ENCODE data around the gene PRR5. TPM values are rescaled to one million over a fixed set of nuclear protein-coding genes. Genes with fewer than 3 reads are reported as not detected.

The PRR5 gene
- total and polyA plus RNA-seq, 10 donors = 31.3 to 85.6 (median 76.7) TPM

- H3K4me3 ChIP-seq = no peak overlapping the region
- peak; percentile 94 for DNase-seq
- intact Hi-C loops (cut with DNase I; ENCODE audit: low total_unique reads) = loop anchor here (2.0 kb wide), 1 partner anchor 39 kb away; no protein-coding TSS in a partner anchor
- H3K36me3 ChIP-seq = peaks cover 0 to 44% (median 2%) of the 10 kb centered on the region in 6 donors
- peaks cover 0 to 48% (median 21%) of the 10 kb centered on the region in 6 donors for H3K4me1 ChIP-seq
- H3K27me3 ChIP-seq (replicated peaks in 1 of 7) = no peaks in the 10 kb centered on the region
- 43 to 67% (median 52%) methylated on average over 9 to 28 of the region's 28 CpGs for WGBS, 5 donors
- TF ChIP-seq CTCF (IDR thresholded peaks at IDR 0.05 in 8 of 11, conservative IDR thresholded peaks at IDR 0.05 in 3 of 11) (peak; percentile 94 to 99 (median 98)), POLR2AphosphoS5 (IDR thresholded peaks at IDR 0.05) (peak; percentile 44 to 77 (median 66)), POLR2A (IDR thresholded peaks at IDR 0.05) (no peak)
- no peaks in the 10 kb centered on the region for H3K9me3 ChIP-seq
- peak overlapping the region in 3 of 8 donors; percentile 2 to 30 (median 3) for H3K27ac ChIP-seq
These were observed 33.8 kb downstream of the PRR5 start for GRCh38 chr22:44735518-44736428.

- Histone ChIP-seq H3K36me3 (peaks cover 0 to 33% (median 2%) of the 10 kb centered on the region in 6 donors), H3K9me3 (no peaks in the 10 kb centered on the region), H3K27ac (no peak overlapping the region), H3K27me3 (replicated peaks in 1 of 7) (no peaks in the 10 kb centered on the region), H3K4me3 (no peak overlapping the region), H3K4me1 (peaks cover 0 to 38% (median 17%) of the 10 kb centered on the region in 6 donors)
- 78 to 90% (median 82%) methylated on average over 20 to 52 of the region's 52 CpGs for whole genome bisulfite sequencing, 5 donors
- DNase-seq = no peak
- intact Hi-C loops (cut with DNase I; ENCODE audit: low total_unique reads) = no loop called here
- TF ChIP-seq POLR2A (IDR thresholded peaks at IDR 0.05) (no peak), POLR2AphosphoS5 (IDR thresholded peaks at IDR 0.05) (peak in 1 of 3 donors; percentile 17), CTCF (IDR thresholded peaks at IDR 0.05 in 8 of 11, conservative IDR thresholded peaks at IDR 0.05 in 3 of 11) (no peak)
These were observed 34.8 kb downstream of the PRR5 start for GRCh38 chr22:44736581-44737405.

- Histone ChIP-seq H3K27me3 (replicated peaks in 1 of 7) (no peaks in the 10 kb centered on the region), H3K27ac (no peak overlapping the region), H3K36me3 (peaks cover 0 to 25% (median 0%) of the 10 kb centered on the region in 6 donors), H3K4me3 (no peak overlapping the region), H3K4me1 (peaks cover 0 to 35% (median 13%) of the 10 kb centered on the region in 6 donors), H3K9me3 (no peaks in the 10 kb centered on the region)
- 70 to 79% (median 73%) methylated on average over 11 to 32 of the region's 32 CpGs for WGBS, 5 donors
- no peak for DNase-seq
- intact Hi-C loops (cut with DNase I; ENCODE audit: low total_unique reads) = no loop called here
- TF ChIP-seq CTCF (IDR thresholded peaks at IDR 0.05 in 8 of 11, conservative IDR thresholded peaks at IDR 0.05 in 3 of 11) = no peak
These were observed 35.7 kb downstream of the PRR5 start for GRCh38 chr22:44737406-44738346.
